ENCODE results near the gene GRAMD2B. TPM values are rescaled to one million over a fixed set of nuclear protein-coding genes. Genes with fewer than 3 reads are reported as not detected.

GRAMD2B gene
- total RNA-seq, 4 donors from 2014 or later, result 19.1 to 44.1 (median 36.7) TPM

DNA sequence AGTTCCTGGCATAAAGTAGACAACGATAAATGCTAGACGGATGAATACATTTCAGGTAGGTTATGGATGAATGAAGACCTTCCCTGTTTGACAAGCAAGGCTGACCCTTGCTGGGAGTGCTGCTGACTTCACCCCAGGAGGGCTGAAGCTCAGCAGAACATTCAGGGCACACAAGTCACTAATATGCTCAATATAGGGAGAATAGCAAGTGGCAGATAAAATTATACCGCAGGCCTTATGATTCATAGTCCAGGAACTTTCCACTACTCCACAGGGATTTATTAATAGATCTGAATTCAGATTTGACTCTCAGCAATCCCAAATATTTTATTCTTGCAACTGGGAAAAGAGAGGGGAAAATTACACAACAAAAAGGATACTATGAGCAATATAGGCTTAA lies 38.2 kb upstream of the GRAMD2B start:
- ATAC-seq (ENCODE audit: low FRiP score) (no peak), DNase-seq (ENCODE audit: low spot score) (no peak)
- TF ChIP-seq, protein P1, sequence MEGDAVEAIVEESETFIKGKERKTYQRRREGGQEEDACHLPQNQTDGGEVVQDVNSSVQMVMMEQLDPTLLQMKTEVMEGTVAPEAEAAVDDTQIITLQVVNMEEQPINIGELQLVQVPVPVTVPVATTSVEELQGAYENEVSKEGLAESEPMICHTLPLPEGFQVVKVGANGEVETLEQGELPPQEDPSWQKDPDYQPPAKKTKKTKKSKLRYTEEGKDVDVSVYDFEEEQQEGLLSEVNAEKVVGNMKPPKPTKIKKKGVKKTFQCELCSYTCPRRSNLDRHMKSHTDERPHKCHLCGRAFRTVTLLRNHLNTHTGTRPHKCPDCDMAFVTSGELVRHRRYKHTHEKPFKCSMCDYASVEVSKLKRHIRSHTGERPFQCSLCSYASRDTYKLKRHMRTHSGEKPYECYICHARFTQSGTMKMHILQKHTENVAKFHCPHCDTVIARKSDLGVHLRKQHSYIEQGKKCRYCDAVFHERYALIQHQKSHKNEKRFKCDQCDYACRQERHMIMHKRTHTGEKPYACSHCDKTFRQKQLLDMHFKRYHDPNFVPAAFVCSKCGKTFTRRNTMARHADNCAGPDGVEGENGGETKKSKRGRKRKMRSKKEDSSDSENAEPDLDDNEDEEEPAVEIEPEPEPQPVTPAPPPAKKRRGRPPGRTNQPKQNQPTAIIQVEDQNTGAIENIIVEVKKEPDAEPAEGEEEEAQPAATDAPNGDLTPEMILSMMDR (IDR thresholded peaks at IDR 0.05), result no peak

DNA sequence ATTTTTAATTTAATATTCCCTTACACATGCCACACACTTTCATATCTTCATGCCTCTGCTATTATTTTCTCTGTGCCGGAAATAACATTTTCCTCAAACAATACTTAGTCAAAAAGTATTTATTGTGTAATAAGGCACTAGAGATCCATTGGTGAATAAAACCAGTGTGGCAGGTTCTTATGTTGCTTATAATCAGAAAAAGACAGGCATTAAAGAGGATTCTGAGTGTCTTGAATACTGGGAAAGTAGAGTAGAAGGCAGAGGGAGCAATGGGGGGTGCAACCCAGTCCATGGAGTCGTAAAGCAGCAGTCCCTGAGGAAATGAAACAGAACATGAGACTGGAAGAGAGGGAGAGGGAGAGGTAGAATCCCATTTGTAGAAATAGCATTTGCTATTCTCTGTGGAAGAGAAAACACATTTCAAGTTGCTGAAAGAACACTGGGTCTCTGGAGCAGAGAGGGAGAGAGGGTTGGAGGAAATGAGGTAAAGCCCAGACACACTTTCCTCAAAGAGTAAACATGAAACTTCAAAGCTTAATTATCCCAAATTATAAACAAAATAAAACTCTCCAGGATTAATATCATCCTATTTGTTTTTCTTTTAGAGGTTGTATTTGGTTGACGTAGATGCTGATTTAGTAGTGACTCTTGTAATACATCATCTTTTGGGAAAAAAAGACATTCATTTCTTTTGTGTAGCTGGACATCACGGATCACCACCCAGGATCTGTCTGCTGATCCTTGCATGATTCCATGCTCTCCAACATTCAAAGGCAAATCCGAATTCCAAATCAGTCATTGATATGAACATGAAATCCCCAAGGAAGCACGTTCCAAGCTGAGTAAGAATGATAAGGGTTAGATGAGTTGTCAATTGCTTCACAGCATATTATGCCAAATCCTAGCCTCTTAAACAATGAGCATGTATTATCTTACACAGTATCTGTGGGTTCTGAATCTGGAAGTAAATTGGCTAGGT lies 37.4 kb upstream of the GRAMD2B start:
- TF ChIP-seq, protein P1 (IDR thresholded peaks at IDR 0.05), result no peak
- ATAC-seq (ENCODE audit: low FRiP score) (no peak), DNase-seq (ENCODE audit: low spot score) (no peak)

DNA sequence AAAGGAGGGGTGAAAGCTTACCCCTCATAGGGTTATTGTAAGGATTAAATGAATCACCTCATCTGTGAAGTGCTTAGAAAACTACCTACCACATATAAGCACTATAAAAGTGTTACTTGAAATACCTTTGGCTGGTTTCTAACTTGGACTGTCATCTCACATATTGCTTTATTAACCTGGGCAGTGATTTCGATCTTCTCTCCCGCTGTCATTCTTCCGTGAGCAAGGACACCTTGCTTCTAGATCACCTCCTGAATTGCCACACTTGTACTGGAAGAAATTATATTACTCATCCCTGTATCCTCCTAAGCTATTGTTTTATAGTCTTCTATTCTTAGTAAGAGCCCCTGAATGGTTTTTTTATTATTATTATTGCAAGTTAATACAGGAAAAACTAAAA lies 34.0 kb upstream of the GRAMD2B start:
- no peak for ATAC-seq (ENCODE audit: low FRiP score)
- TF ChIP-seq, protein P1 (IDR thresholded peaks at IDR 0.05), result no peak
- no peak for DNase-seq (ENCODE audit: low spot score)

DNA sequence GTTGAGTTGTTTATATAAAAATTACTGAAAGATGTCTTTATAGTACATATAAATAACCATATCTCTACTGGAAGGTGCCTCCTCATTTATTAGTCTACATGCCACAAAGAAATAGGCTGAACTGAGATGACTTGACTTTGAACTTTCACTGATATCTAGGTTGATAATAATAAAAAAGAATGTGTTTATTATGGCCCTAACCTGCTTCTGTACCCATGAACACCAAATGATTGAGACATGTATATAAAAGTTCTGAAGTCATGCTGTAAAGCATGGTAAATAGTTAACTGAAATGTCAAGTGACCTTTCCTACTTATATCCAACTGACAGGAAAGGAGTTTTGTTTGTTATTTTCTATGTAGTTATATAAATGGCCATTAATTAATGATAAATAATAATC lies 33.2 kb upstream of the GRAMD2B start:
- no peak for ATAC-seq (ENCODE audit: low FRiP score)
- TF ChIP-seq, protein P1 (IDR thresholded peaks at IDR 0.05), result no peak

DNA sequence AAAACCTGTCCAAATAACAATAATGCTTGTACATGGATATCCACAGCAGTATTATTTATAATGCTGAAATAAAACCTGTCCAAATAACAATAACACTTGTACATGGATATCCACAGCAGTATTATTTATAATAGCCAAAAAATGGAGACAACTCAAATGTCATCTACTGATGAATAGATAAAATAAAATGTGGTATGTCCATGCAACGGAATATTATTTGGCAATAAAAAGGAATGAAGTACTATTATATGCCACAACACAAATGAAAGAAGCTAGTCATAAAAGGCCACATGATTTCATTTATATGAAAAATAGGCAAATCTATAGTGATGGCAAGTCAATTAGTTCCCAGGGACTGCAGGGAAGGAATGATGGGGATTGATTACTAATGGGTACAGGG lies 31.8 kb upstream of the GRAMD2B start:
- TF ChIP-seq, protein P1 (IDR thresholded peaks at IDR 0.05), result no peak
- ATAC-seq (ENCODE audit: low FRiP score), result no peak
- no peak for DNase-seq (ENCODE audit: low spot score)

More for the DNA sequence above, 33.2 kb upstream of the GRAMD2B start:
- no peak for DNase-seq (ENCODE audit: low spot score)

DNA sequence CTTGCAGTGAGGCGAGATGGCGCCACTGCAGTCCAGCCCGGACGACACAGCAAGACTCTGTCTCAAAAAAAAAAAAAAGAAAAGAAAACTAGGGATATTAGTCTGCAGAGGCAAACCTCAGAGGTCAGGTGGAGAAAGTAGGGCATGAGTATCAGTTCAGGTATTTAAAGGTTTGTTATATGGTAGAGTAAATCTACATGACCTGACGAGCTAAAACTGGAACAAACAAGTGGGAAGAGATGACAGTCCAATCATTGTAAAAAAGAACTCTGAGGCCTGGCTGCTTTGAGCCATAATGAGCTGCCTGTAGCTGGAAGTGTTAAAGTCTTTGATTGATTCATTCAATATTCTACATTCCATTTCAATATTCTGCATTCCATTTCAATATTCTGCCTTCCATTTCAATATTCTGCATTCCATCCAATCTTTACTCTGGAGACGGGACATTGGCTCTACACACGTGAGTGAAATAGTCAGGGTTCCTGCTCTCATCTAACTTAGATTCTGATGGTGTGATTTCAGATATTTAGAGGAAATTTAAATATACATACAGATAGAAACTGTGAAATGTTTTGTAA lies 28.9 kb upstream of the GRAMD2B start:
- no peak for ATAC-seq (ENCODE audit: low FRiP score)
- DNase-seq (ENCODE audit: low spot score), result no peak
- TF ChIP-seq, protein P1 (IDR thresholded peaks at IDR 0.05), result no peak
